ENCODE data around the gene APBB2.
A peak's percentile ranks its signal among the peaks of the same experiment; 100 is the strongest.

The APBB2 gene

DNA sequence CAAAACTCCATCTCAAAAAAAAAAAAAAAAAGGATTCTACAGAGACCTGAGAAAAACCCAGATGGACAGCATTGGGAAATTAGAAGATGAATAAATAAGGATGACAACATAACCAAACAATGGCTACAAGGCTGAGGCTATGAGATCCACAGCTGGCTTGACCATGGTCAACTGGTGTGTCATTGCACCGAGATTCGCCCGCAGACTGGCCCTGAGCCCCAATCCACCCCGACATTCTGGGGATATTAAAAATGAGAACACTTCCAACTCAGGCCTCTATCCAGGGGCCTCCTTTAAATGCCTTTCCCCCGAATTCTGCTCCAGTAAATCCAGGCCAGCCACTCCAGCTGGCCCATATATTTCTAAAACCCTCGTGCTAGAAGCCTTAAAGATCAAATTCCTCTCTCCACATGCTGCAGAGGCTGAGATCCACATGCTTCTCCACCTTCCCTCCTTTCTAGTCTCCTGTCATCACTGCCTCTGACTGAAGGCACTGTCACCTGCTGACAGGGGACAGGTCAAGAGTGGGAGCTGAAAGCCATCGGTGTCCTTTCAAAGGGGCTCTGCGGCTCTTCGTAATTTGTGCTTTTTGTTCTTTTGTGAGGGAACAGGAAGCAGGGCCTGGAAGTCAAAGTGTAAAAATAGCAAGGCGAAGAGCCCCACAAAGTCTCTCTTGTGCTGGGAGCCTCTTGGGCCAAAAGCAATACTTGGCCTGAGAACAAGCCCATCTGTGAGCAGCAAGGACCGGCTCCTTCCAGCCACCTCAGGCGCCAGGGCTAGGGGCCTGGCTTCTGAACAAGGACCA, 260.9 kb downstream of the APBB2 start:
- in situ Hi-C loops (cut with MboI; ENCODE audit: low pct_unique_long_range_greater_than_20kb, low sequenced_read_pairs): no loop called here
- DNase-seq: no peak

GRCh38 chr4:40952672-40953071, 261.7 kb downstream of the APBB2 start:
- in situ Hi-C loops (cut with MboI; ENCODE audit: low pct_unique_long_range_greater_than_20kb, low sequenced_read_pairs): no loop called here
- DNase-seq: no peak

GRCh38 chr4:40952217-40952616, 262.1 kb downstream of the APBB2 start:
- in situ Hi-C loops (cut with MboI; ENCODE audit: low pct_unique_long_range_greater_than_20kb, low sequenced_read_pairs): no loop called here
- no peak for DNase-seq

GRCh38 chr4:40951026-40951425, 263.3 kb downstream of the APBB2 start:
- DNase-seq: no peak
- in situ Hi-C loops (cut with MboI; ENCODE audit: low pct_unique_long_range_greater_than_20kb, low sequenced_read_pairs): no loop called here

- in situ Hi-C loops (cut with MboI; ENCODE audit: low pct_unique_long_range_greater_than_20kb, low sequenced_read_pairs): no loop called here
- no peak for DNase-seq
These were observed 264.8 kb downstream of the APBB2 start for GRCh38 chr4:40949358-40950100.

GRCh38 chr4:40948014-40948413, 266.3 kb downstream of the APBB2 start:
- in situ Hi-C loops (cut with MboI; ENCODE audit: low pct_unique_long_range_greater_than_20kb, low sequenced_read_pairs): no loop called here
- no peak for DNase-seq

- in situ Hi-C loops (cut with MboI; ENCODE audit: low pct_unique_long_range_greater_than_20kb, low sequenced_read_pairs): no loop called here
- DNase-seq: no peak
These were observed 267.7 kb downstream of the APBB2 start for GRCh38 chr4:40946652-40947051.

DNA sequence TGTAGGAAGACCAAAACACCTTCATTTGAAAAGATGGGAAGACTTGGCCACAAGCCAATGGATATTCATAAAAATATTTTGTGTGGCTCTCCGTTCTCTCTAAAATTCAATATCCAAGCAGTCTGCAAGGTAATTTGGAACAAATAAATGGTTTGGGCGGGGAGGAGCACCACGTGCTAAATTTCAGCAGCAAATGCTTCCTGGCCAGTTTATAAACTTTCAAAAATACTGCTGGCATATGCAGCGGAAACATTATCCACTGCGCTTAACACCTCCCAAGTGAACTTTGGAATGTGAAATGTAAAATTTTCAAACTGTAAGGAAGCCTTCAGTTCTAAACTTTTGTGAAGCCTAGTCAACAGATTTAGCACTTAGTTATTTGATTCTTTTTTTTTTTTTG, 273.6 kb downstream of the APBB2 start:
- no peak for DNase-seq
- in situ Hi-C loops (cut with MboI; ENCODE audit: low pct_unique_long_range_greater_than_20kb, low sequenced_read_pairs): no loop called here

DNA sequence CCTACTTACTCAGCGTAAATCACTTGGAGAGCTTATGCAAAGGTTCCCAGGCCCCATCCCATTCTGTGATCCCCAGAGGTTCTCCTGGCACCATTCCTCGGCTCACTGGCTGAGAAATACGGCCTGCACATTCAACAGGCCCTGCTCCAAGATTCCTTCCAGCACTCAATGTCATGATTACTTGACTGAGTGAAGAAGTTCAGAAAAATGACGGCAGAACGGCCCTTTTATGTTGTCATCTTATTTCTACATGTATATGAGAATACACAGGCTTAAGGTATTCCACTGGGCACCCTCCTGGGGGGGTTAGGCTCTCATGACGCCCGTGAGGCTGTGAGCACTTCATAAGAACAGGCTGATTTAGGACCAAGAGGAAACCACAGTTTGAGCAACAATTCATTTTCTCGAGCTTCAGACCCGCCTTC, 274.0 kb downstream of the APBB2 start:
- in situ Hi-C loops (cut with MboI; ENCODE audit: low pct_unique_long_range_greater_than_20kb, low sequenced_read_pairs): no loop called here
- no peak for DNase-seq

GRCh38 chr4:40939856-40940255, 274.5 kb downstream of the APBB2 start:
- in situ Hi-C loops (cut with MboI; ENCODE audit: low pct_unique_long_range_greater_than_20kb, low sequenced_read_pairs): no loop called here
- DNase-seq: no peak

DNA sequence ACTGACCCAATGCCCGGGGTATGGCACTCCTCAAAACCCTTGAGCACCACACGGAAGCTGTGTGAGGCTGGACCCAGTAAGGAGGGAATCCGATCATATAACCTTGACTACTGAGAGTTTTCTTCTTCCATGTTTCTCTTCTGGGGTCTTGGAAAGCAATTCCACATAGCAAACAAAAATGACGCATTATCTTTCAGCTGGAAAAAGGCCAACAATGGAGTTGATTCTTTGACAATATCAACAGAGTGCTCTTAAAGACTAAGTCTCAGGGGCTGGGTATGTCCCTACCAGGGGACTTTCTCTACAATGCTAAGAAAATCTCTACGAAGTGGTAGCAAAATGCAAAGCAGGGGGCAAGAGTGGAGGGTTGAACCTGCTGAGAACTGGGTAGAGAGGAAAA, 276.0 kb downstream of the APBB2 start:
- DNase-seq: no peak
- in situ Hi-C loops (cut with MboI; ENCODE audit: low pct_unique_long_range_greater_than_20kb, low sequenced_read_pairs): no loop called here

GRCh38 chr4:40937140-40937725, 277.1 kb downstream of the APBB2 start:
- in situ Hi-C loops (cut with MboI; ENCODE audit: low pct_unique_long_range_greater_than_20kb, low sequenced_read_pairs): no loop called here
- no peak for DNase-seq

- DNase-seq: no peak
- in situ Hi-C loops (cut with MboI; ENCODE audit: low pct_unique_long_range_greater_than_20kb, low sequenced_read_pairs): no loop called here
These were observed 279.7 kb downstream of the APBB2 start for GRCh38 chr4:40934676-40935075.

- in situ Hi-C loops (cut with MboI; ENCODE audit: low pct_unique_long_range_greater_than_20kb, low sequenced_read_pairs): no loop called here
- DNase-seq: no peak
These were observed 280.9 kb downstream of the APBB2 start for GRCh38 chr4:40933272-40934053.

- no peak for DNase-seq
- in situ Hi-C loops (cut with MboI; ENCODE audit: low pct_unique_long_range_greater_than_20kb, low sequenced_read_pairs): no loop called here
These were observed 282.5 kb downstream of the APBB2 start for GRCh38 chr4:40931841-40932240.

DNA sequence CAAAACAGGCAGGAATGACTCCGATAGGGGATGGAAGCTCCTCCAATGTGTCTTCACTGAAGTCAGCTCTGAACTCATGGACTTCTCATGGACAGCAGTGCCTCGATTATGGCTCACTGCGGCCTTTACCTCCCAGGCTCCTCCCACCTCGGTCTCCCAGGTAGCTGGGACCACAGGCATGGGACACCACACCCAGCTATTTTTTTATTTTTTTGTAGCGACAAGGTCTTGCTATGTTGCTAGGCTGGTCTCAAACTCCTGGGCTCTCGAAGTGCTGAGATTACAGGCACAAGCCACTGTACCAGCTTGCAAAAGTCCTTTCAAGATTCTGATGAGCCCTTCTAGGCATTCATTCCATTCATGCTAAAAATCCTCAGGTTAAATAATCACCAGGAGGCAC, 283.1 kb downstream of the APBB2 start:
- in situ Hi-C loops (cut with MboI; ENCODE audit: low pct_unique_long_range_greater_than_20kb, low sequenced_read_pairs): no loop called here
- no peak for DNase-seq

DNA sequence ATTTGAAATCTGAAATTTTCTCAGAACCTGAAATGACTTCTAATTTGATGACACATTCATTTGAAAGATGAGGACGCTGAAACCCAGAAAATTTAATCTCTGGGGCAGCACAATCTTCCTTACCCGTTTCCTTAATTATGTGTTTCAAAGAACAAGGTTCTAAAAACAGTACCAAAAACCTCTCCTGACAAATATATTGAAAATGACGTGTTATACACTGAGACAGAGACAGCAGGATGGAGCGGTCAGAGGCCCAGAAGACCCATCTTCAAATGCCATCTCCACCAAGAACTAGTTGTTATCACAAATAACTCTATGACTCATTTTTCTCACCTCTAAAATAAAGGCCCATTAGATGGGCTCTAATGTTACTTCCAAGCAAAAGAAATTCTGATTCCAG, 287.3 kb downstream of the APBB2 start:
- in situ Hi-C loops (cut with MboI; ENCODE audit: low pct_unique_long_range_greater_than_20kb, low sequenced_read_pairs): no loop called here
- no peak for DNase-seq

DNA sequence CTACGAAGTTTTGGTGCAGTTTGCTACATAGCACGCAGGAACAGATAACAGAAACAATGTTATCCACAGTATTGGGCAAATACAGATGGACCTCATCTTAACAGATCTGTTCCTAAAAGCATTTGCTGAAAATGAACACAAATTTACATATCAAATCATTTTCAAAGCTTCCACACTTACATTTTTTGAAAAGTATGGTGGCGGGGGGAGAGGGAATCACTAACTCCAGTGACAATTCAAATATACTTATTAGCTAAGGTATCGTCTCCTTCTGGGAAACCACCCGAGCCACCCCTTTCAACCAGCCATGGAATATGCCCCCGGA, 289.6 kb downstream of the APBB2 start:
- no peak for DNase-seq
- in situ Hi-C loops (cut with MboI; ENCODE audit: low pct_unique_long_range_greater_than_20kb, low sequenced_read_pairs): no loop called here

GRCh38 chr4:40924096-40924792, 290.1 kb downstream of the APBB2 start:
- in situ Hi-C loops (cut with MboI; ENCODE audit: low pct_unique_long_range_greater_than_20kb, low sequenced_read_pairs): no loop called here

More at GRCh38 chr4:40924096-40924792, 290.1 kb downstream of the APBB2 start:
- DNase-seq: peak; percentile 82

Data from KBM-7 (cell line).